ENCODE results near the gene IL19.

The IL19 gene

DNA sequence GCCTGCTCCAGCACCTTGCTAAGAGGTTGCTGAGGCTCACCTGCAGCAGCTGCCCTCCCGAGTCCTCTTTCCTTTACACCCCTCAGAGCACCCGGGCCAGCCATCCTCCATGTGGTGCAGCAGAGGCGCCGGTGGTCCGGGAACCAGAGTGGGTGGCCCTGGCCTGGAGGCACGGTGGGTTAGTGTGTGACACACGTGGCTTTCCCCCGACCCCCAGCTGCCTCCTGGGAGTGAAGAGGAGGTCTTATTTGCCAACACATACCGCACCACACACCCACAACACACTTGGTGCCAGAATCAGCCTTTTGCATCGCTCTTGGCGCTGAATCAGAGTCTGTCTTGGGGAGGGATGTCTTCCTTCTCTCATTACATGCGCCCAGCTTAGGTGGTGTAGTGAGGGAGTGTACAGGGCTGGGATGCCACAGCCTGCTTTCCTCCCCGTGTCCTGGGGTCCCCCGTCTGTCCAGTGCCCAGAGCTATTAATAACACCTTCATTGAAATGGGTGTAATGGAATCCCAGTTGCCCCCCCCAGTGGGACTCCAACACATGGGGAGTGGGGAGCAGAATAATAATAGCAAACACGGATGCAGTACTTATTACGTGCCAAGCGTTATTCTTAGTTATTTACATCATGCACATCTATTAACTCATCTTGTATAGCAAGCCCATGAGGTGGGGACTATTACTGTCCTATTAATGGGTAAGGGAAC lies 47.7 kb upstream of the IL19 start (continued):
- TF ChIP-seq, protein P1, sequence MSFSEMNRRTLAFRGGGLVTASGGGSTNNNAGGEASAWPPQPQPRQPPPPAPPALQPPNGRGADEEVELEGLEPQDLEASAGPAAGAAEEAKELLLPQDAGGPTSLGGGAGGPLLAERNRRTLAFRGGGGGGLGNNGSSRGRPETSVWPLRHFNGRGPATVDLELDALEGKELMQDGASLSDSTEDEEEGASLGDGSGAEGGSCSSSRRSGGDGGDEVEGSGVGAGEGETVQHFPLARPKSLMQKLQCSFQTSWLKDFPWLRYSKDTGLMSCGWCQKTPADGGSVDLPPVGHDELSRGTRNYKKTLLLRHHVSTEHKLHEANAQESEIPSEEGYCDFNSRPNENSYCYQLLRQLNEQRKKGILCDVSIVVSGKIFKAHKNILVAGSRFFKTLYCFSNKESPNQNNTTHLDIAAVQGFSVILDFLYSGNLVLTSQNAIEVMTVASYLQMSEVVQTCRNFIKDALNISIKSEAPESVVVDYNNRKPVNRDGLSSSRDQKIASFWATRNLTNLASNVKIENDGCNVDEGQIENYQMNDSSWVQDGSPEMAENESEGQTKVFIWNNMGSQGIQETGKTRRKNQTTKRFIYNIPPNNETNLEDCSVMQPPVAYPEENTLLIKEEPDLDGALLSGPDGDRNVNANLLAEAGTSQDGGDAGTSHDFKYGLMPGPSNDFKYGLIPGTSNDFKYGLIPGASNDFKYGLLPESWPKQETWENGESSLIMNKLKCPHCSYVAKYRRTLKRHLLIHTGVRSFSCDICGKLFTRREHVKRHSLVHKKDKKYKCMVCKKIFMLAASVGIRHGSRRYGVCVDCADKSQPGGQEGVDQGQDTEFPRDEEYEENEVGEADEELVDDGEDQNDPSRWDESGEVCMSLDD (tag by site-specific recombination; IDR thresholded peaks at IDR 0.05) = no peak
- TF ChIP-seq, protein P2, sequence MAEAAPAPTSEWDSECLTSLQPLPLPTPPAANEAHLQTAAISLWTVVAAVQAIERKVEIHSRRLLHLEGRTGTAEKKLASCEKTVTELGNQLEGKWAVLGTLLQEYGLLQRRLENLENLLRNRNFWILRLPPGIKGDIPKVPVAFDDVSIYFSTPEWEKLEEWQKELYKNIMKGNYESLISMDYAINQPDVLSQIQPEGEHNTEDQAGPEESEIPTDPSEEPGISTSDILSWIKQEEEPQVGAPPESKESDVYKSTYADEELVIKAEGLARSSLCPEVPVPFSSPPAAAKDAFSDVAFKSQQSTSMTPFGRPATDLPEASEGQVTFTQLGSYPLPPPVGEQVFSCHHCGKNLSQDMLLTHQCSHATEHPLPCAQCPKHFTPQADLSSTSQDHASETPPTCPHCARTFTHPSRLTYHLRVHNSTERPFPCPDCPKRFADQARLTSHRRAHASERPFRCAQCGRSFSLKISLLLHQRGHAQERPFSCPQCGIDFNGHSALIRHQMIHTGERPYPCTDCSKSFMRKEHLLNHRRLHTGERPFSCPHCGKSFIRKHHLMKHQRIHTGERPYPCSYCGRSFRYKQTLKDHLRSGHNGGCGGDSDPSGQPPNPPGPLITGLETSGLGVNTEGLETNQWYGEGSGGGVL (tag by site-specific recombination; IDR thresholded peaks at IDR 0.05) = no peak
- peak; percentile 74; the same call in 1 of the 2 replicates for TF ChIP-seq MZF1 (tag by site-specific recombination; IDR thresholded peaks at IDR 0.05; ENCODE audit: borderline replicate concordance)
- TF ChIP-seq ZNF292 (tag by site-specific recombination; IDR thresholded peaks at IDR 0.05; ENCODE audit: borderline replicate concordance, low read depth) = no peak
- peak; percentile 62 for TF ChIP-seq EGR2 (tag by site-specific recombination; IDR thresholded peaks at IDR 0.05; ENCODE audit: low read depth)
- TF ChIP-seq ZNF24 (tag by site-specific recombination; IDR thresholded peaks at IDR 0.05) = no peak
- TF ChIP-seq FEZF1 (tag by site-specific recombination; IDR thresholded peaks at IDR 0.05) = no peak
- TF ChIP-seq ZNF132 (tag by site-specific recombination; IDR thresholded peaks at IDR 0.05; ENCODE audit: borderline replicate concordance) = no peak
- 0 out of 2 replicates have a peak, but pooled peaks have one; percentile 18 for TF ChIP-seq GLIS2 (tag by site-specific recombination; IDR thresholded peaks at IDR 0.05)
- no peak for TF ChIP-seq GFI1B (tag by site-specific recombination; IDR thresholded peaks at IDR 0.05)
- no peak for TF ChIP-seq ZNF248 (tag by site-specific recombination; IDR thresholded peaks at IDR 0.05)
- no peak for TF ChIP-seq ZNF19 (tag by site-specific recombination; IDR thresholded peaks at IDR 0.05; ENCODE audit: low read depth)
- no peak for TF ChIP-seq ZNF626 (tag by site-specific recombination; IDR thresholded peaks at IDR 0.05)
- TF ChIP-seq ZNF623 (tag by site-specific recombination; IDR thresholded peaks at IDR 0.05) = no peak
- no peak for TF ChIP-seq ZNF146 (tag by site-specific recombination; IDR thresholded peaks at IDR 0.05)
- TF ChIP-seq, protein P3, sequence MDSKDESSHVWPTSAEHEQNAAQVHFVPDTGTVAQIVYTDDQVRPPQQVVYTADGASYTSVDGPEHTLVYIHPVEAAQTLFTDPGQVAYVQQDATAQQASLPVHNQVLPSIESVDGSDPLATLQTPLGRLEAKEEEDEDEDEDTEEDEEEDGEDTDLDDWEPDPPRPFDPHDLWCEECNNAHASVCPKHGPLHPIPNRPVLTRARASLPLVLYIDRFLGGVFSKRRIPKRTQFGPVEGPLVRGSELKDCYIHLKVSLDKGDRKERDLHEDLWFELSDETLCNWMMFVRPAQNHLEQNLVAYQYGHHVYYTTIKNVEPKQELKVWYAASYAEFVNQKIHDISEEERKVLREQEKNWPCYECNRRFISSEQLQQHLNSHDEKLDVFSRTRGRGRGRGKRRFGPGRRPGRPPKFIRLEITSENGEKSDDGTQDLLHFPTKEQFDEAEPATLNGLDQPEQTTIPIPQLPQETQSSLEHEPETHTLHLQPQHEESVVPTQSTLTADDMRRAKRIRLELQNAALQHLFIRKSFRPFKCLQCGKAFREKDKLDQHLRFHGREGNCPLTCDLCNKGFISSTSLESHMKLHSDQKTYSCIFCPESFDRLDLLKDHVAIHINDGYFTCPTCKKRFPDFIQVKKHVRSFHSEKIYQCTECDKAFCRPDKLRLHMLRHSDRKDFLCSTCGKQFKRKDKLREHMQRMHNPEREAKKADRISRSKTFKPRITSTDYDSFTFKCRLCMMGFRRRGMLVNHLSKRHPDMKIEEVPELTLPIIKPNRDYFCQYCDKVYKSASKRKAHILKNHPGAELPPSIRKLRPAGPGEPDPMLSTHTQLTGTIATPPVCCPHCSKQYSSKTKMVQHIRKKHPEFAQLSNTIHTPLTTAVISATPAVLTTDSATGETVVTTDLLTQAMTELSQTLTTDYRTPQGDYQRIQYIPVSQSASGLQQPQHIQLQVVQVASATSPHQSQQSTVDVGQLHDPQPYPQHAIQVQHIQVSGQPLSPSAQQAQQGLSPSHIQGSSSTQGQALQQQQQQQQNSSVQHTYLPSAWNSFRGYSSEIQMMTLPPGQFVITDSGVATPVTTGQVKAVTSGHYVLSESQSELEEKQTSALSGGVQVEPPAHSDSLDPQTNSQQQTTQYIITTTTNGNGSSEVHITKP (tag by site-specific recombination; IDR thresholded peaks at IDR 0.05) = no peak

DNA sequence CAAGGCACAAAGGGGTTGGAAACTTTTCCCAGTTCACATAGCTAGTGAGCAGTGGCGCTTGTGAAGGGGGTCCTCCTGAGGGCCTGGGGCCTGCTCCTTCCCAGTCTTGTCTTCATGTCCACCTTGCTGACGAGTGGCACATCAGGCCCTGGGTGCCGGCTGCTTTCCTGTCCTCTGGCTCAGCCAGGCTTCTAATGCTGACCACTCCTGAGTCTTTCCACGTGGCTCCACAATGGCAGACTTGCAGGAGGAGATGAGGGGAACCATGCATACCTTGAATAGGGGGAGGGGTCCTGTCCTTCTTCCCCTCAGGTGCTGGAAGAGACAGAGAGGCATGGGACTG lies 47.1 kb upstream of the IL19 start:
- POLR2A ChIA-PET = no interaction called here
- H3K4me1 ChIP-seq (ENCODE audit: control insufficient read depth, insufficient read depth, low read length) = no peaks in the 10 kb centered on the region; the same call in 1 of the 2 replicates
- TF ChIP-seq, protein P4, sequence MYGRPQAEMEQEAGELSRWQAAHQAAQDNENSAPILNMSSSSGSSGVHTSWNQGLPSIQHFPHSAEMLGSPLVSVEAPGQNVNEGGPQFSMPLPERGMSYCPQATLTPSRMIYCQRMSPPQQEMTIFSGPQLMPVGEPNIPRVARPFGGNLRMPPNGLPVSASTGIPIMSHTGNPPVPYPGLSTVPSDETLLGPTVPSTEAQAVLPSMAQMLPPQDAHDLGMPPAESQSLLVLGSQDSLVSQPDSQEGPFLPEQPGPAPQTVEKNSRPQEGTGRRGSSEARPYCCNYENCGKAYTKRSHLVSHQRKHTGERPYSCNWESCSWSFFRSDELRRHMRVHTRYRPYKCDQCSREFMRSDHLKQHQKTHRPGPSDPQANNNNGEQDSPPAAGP (tag by site-specific recombination; IDR thresholded peaks at IDR 0.05) = no peak
- TF ChIP-seq ZNF473 (tag by site-specific recombination; IDR thresholded peaks at IDR 0.05) (no peak), ZNF324 (tag by site-specific recombination; IDR thresholded peaks at IDR 0.05) (no peak), ZNF658 (tag by site-specific recombination; IDR thresholded peaks at IDR 0.05) (no peak), ZBTB20 (tag by site-specific recombination; IDR thresholded peaks at IDR 0.05) (no peak), ZNF521 (tag by site-specific recombination; IDR thresholded peaks at IDR 0.05) (no peak)
- TF ChIP-seq, protein P3 (tag by site-specific recombination; IDR thresholded peaks at IDR 0.05) = no peak

More for the DNA sequence above, 47.1 kb upstream of the IL19 start:
- H3K4me3 ChIP-seq (ENCODE audit: low read depth, low read length) = no peak overlapping the region
- H3K27ac ChIP-seq (ENCODE audit: extremely low read depth, low read depth, low read length) = no peak overlapping the region
- no peaks in the 10 kb centered on the region for H3K9me3 ChIP-seq (ENCODE audit: control insufficient read depth, insufficient read depth, low read depth, low read length)
- CTCF ChIA-PET = interaction anchor here (0.6 to 4.5 kb wide), 7 partner anchors 9 to 258 kb away, joined by 3 to 62 read pairs (median 5); no protein-coding TSS in a partner anchor
- H3K36me3 ChIP-seq (ENCODE audit: control insufficient read depth in 2 of 2, insufficient read depth in 1 of 2, low read length in 2 of 2) = no peaks in the 10 kb centered on the region
